ENCODE results near the gene DOK1.
A peak's percentile ranks its signal among the peaks of the same experiment; 100 is the strongest.

The DOK1 gene

DNA sequence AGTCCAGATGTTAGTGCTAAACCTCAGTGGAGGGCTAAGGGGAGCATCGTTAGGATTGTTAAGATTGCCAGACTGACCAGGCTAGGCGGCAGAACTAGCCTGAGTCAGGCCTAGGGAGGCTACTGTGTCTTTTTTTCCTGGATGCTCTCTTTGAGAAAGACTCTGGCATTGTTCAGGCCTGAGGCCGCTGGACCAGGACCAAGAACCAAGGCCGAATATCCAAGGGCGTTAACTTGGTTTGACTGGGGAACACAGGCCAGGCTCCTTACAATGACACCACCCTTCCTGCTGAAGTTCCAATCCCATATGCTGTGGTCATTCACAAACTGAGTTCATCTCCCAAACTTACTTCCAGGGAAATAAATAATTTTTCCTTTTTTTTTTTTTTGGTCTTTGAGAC, 14.2 kb upstream of the DOK1 start:
- Histone ChIP-seq H3K4me2 (ENCODE audit: insufficient read depth, low read length) (no peak overlapping the region), H3K9me3 (ENCODE audit: insufficient read depth, low read length, severe bottlenecking) (no peaks in the 10 kb centered on the region), H3K4me1 (ENCODE audit: insufficient read depth, low read length) (no peaks in the 10 kb centered on the region), H3K27me3 (ENCODE audit: insufficient read depth, low read length, poor library complexity) (peaks cover 5% of the 10 kb centered on the region), H2AFZ (ENCODE audit: low read depth, low read length) (no peak overlapping the region), H3K27ac (ENCODE audit: low read length) (no peak overlapping the region), H4K20me1 (ENCODE audit: insufficient read depth, low read length) (no peaks in the 10 kb centered on the region), H3K4me3 (ENCODE audit: low read depth in 1 of 2, low read length in 2 of 2) (no peak overlapping the region), H3K9ac (ENCODE audit: low read depth, low read length) (no peak overlapping the region), H3K36me3 (ENCODE audit: insufficient read depth, low read length) (no peaks in the 10 kb centered on the region), H3K79me2 (ENCODE audit: insufficient read depth, low read length) (no peaks in the 10 kb centered on the region)
- TF ChIP-seq CTCF (IDR thresholded peaks at IDR 0.05; ENCODE audit: borderline replicate concordance, extremely low read depth, low read length, poor library complexity, severe bottlenecking): no peak
- DNase-seq: no peak
- no peak for ATAC-seq (ENCODE audit: insufficient read depth, low read depth)

DNA sequence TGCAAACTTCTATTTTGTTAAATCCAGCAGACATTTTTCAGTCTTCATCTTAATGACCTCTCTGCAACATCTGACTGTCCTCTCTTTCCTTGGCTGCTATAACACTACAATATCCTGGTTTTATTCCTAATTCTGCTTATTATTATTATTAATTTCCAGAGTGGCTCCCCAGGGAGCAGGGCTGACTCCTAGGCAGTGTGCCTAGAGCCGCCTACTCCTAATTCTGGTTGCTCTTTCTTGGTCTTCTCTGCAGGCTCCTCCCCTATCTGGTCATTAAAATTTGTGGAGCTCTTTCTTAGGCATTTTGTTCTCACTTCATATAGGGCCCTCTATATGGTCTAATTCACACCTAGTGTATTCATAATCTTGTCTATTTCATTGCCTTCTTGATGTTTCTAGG, 11.5 kb upstream of the DOK1 start:
- no peaks in the 10 kb centered on the region for H4K20me1 ChIP-seq (ENCODE audit: insufficient read depth, low read length)
- no peaks in the 10 kb centered on the region for H3K9me3 ChIP-seq (ENCODE audit: insufficient read depth, low read length, severe bottlenecking)
- ATAC-seq (ENCODE audit: insufficient read depth, low read depth) (no peak), DNase-seq (no peak)
- peaks cover 4% of the 10 kb centered on the region for H3K27me3 ChIP-seq (ENCODE audit: insufficient read depth, low read length, poor library complexity)
- no peaks in the 10 kb centered on the region for H3K36me3 ChIP-seq (ENCODE audit: insufficient read depth, low read length)
- H2AFZ ChIP-seq (ENCODE audit: low read depth, low read length): no peak overlapping the region
- no peak overlapping the region for H3K27ac ChIP-seq (ENCODE audit: low read length)
- no peak overlapping the region for H3K4me3 ChIP-seq (ENCODE audit: low read depth in 1 of 2, low read length in 2 of 2)
- TF ChIP-seq EZH2 (IDR thresholded peaks at IDR 0.05; ENCODE audit: borderline replicate concordance, low read depth, low read length, severe bottlenecking): no peak
- TF ChIP-seq CTCF (IDR thresholded peaks at IDR 0.05; ENCODE audit: borderline replicate concordance, extremely low read depth, low read length, poor library complexity, severe bottlenecking): no peak
- H3K9ac ChIP-seq (ENCODE audit: low read depth, low read length): no peak overlapping the region
- H3K4me2 ChIP-seq (ENCODE audit: insufficient read depth, low read length): no peak overlapping the region
- no peaks in the 10 kb centered on the region for H3K4me1 ChIP-seq (ENCODE audit: insufficient read depth, low read length)
- no peaks in the 10 kb centered on the region for H3K79me2 ChIP-seq (ENCODE audit: insufficient read depth, low read length)

DNA sequence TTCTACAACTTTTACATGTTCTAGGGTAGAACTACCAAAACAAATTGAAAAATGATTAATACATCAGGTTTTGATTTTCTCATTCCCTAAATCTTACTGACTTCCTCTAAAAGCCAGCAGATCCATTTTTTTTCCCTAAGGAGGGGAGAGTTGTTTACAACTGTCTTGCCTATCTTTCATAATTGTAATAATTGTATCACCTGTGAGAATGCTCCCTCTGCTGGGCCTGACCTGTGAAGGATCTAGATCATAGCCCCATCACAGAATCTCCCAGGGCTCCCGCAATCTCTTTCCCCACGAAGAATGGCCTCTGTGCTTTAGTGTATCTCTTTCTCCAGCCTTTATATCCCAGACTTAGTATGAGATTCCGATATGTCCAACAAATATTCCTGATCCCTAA, 9.9 kb upstream of the DOK1 start:
- no peak overlapping the region for H3K27ac ChIP-seq (ENCODE audit: low read length)
- no peaks in the 10 kb centered on the region for H3K79me2 ChIP-seq (ENCODE audit: insufficient read depth, low read length)
- ATAC-seq (ENCODE audit: insufficient read depth, low read depth) (peak; percentile 55; the same call in 1 of the 3 replicates), DNase-seq (no peak)
- no peak overlapping the region for H3K9ac ChIP-seq (ENCODE audit: low read depth, low read length)
- no peaks in the 10 kb centered on the region for H4K20me1 ChIP-seq (ENCODE audit: insufficient read depth, low read length)
- TF ChIP-seq EZH2 (IDR thresholded peaks at IDR 0.05; ENCODE audit: borderline replicate concordance, low read depth, low read length, severe bottlenecking): no peak
- TF ChIP-seq CTCF (IDR thresholded peaks at IDR 0.05; ENCODE audit: borderline replicate concordance, extremely low read depth, low read length, poor library complexity, severe bottlenecking): peak; percentile 42
- H3K9me3 ChIP-seq (ENCODE audit: insufficient read depth, low read length, severe bottlenecking): no peaks in the 10 kb centered on the region
- H3K4me2 ChIP-seq (ENCODE audit: insufficient read depth, low read length): no peak overlapping the region
- no peaks in the 10 kb centered on the region for H3K27me3 ChIP-seq (ENCODE audit: insufficient read depth, low read length, poor library complexity)
- H3K36me3 ChIP-seq (ENCODE audit: insufficient read depth, low read length): no peaks in the 10 kb centered on the region
- H2AFZ ChIP-seq (ENCODE audit: low read depth, low read length): no peak overlapping the region
- no peaks in the 10 kb centered on the region for H3K4me1 ChIP-seq (ENCODE audit: insufficient read depth, low read length)
- H3K4me3 ChIP-seq (ENCODE audit: low read depth in 1 of 2, low read length in 2 of 2): no peak overlapping the region

DNA sequence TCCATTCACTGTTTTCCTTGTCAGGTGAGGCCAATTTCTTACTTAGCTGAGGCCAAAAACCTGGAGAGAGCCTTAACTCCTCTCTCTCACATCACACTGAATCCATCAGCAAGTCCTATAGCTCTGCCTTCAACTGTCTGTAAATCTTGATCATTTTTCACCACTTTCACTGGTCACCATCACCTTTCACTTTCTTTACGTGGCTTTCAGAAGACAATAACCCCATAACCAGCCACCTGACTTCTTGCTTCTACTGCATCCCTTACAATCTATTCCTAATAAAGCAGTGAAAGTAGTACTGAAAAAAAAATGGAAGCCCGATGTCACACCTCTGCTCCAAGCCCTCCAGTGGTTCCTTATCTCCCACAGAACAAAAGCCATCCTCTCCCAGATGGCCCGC, 8.5 kb upstream of the DOK1 start:
- Histone ChIP-seq H4K20me1 (ENCODE audit: insufficient read depth, low read length) (no peaks in the 10 kb centered on the region), H3K4me1 (ENCODE audit: insufficient read depth, low read length) (no peaks in the 10 kb centered on the region), H3K4me3 (ENCODE audit: low read depth in 1 of 2, low read length in 2 of 2) (no peak overlapping the region), H3K79me2 (ENCODE audit: insufficient read depth, low read length) (no peaks in the 10 kb centered on the region), H3K9ac (ENCODE audit: low read depth, low read length) (no peak overlapping the region), H2AFZ (ENCODE audit: low read depth, low read length) (no peak overlapping the region), H3K27me3 (ENCODE audit: insufficient read depth, low read length, poor library complexity) (no peaks in the 10 kb centered on the region), H3K27ac (ENCODE audit: low read length) (no peak overlapping the region), H3K9me3 (ENCODE audit: insufficient read depth, low read length, severe bottlenecking) (no peaks in the 10 kb centered on the region), H3K4me2 (ENCODE audit: insufficient read depth, low read length) (no peak overlapping the region), H3K36me3 (ENCODE audit: insufficient read depth, low read length) (no peaks in the 10 kb centered on the region)
- DNase-seq (no peak), ATAC-seq (ENCODE audit: insufficient read depth, low read depth) (no peak)
- no peak for TF ChIP-seq CTCF (IDR thresholded peaks at IDR 0.05; ENCODE audit: borderline replicate concordance, extremely low read depth, low read length, poor library complexity, severe bottlenecking)
- no peak for TF ChIP-seq EZH2 (IDR thresholded peaks at IDR 0.05; ENCODE audit: borderline replicate concordance, low read depth, low read length, severe bottlenecking)

Measured in DND-41 (cell line).